ENCODE measurements around the gene ROBO1.

GRCh38 chr3:79724206-79724605, 43.6 kb downstream of the ROBO1 start:
- TF ChIP-seq, protein P1, sequence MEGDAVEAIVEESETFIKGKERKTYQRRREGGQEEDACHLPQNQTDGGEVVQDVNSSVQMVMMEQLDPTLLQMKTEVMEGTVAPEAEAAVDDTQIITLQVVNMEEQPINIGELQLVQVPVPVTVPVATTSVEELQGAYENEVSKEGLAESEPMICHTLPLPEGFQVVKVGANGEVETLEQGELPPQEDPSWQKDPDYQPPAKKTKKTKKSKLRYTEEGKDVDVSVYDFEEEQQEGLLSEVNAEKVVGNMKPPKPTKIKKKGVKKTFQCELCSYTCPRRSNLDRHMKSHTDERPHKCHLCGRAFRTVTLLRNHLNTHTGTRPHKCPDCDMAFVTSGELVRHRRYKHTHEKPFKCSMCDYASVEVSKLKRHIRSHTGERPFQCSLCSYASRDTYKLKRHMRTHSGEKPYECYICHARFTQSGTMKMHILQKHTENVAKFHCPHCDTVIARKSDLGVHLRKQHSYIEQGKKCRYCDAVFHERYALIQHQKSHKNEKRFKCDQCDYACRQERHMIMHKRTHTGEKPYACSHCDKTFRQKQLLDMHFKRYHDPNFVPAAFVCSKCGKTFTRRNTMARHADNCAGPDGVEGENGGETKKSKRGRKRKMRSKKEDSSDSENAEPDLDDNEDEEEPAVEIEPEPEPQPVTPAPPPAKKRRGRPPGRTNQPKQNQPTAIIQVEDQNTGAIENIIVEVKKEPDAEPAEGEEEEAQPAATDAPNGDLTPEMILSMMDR (conservative IDR thresholded peaks at IDR 0.05; ENCODE audit: low read depth, low read length), result peak; percentile 53
- TF ChIP-seq EZH2 (IDR thresholded peaks at IDR 0.05; ENCODE audit: borderline replicate concordance, low read depth, low read length, poor library complexity, severe bottlenecking), result no peak

Data from A673 (cell line).